Measurements from ENCODE around the gene SPRYD7. TPM values are rescaled to one million over a fixed set of nuclear protein-coding genes. Genes with fewer than 3 reads are reported as not detected.

The SPRYD7 gene
- total RNA-seq, 2 experiments from 2014 or later, result 4.8 to 4.9 TPM

DNA sequence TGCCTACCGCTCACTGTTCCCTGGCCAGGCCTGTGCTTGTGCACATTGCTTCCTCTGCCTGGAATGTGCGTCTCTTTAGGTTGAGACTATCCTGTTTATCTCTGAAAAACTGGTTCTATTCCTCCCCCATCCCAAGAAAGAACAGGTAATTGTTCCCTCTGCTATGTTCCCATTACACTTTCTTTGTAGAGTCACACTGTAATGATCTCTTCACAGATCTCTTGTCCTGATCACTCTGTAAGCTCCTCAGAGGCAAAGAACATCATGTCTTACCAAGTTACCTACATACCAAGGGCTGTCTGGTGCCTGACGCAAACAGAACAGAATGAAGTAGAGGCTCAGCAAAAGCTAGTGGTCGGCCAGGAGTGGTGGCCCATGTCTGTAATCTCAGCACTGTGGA is 40.3 kb downstream of the SPRYD7 start:
- intact Hi-C loops (cut with DNase I, micrococcal nuclease), result no loop called here
- H3K36me3 Mint-ChIP-seq (ENCODE audit: low read depth), result no peaks in the 10 kb centered on the region
- CTCF ChIA-PET, result interaction anchor here (0.8 kb wide), 1 partner anchor 824 kb away, joined by 4 read pairs; no protein-coding TSS in a partner anchor
- no peak overlapping the region for H3K4me3 Mint-ChIP-seq
- H3K9me3 Mint-ChIP-seq (ENCODE audit: low read depth), result peaks cover 2% of the 10 kb centered on the region
- H3K27me3 Mint-ChIP-seq, result no peaks in the 10 kb centered on the region
- DNase-seq (no peak), ATAC-seq (no peak)
- POLR2A ChIA-PET, result no interaction called here
- no peak overlapping the region for H3K27ac Mint-ChIP-seq
- no peaks in the 10 kb centered on the region for H3K4me1 Mint-ChIP-seq

DNA sequence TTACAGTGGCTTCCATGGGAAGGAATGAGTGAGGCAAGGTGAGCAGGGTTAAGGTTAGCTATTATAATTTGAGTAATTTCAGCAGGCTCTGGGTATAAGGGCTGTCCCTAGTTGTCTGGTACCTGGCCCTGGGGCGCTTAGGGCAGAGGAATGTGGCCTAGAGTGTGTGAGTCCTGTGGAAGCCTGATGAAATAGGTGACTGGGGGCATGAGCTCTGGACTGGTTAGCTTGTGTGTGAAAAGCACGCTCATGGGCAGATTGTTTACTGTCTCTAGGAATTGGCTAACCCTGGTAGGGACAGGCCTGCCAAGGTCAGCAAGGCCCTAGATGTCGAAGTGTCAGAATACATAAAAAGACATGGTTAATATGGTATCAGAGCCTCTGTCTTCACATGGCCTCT is 42.5 kb downstream of the SPRYD7 start:
- H3K27ac Mint-ChIP-seq, result no peak overlapping the region
- ChIA-PET POLR2A (no interaction called here), CTCF (interaction anchor here (0.7 to 0.8 kb wide), 2 partner anchors 211 to 638 kb away, joined by 3 read pairs; no protein-coding TSS in a partner anchor)
- H3K36me3 Mint-ChIP-seq (ENCODE audit: low read depth), result no peaks in the 10 kb centered on the region
- intact Hi-C loops (cut with DNase I, micrococcal nuclease), result no loop called here
- no peaks in the 10 kb centered on the region for H3K27me3 Mint-ChIP-seq
- ATAC-seq, result no peak
- DNase-seq, result no peak
- no peak overlapping the region for H3K4me3 Mint-ChIP-seq
- H3K9me3 Mint-ChIP-seq (ENCODE audit: low read depth), result peaks cover 4% of the 10 kb centered on the region
- no peaks in the 10 kb centered on the region for H3K4me1 Mint-ChIP-seq

DNA sequence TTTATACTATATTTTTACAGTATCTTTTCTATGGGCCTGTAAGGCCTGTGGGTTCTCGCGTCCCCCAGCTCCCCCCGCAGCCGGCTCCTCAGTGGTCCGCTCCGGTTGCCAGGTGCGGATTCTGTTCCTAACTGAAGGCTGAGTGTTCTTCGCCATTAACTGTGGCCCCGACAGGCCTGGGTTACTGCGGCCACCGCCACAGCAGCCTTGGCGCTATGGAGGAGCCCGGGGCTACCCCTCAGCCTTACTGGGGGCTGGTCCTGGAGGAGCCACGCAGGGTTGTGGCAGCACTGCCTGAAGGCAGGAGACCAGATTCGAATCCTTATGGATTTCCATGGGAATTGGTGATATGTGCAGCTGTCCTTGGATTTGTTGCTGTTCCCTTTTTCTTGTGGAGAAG is 45.8 kb downstream of the SPRYD7 start:
- H3K27ac Mint-ChIP-seq, result no peak overlapping the region
- ChIA-PET CTCF (no interaction called here), POLR2A (no interaction called here)
- H3K27me3 Mint-ChIP-seq, result peaks cover under 1% of the 10 kb centered on the region
- H3K36me3 Mint-ChIP-seq (ENCODE audit: low read depth), result no peaks in the 10 kb centered on the region
- intact Hi-C loops (cut with DNase I, micrococcal nuclease), result no loop called here
- ATAC-seq (no peak), DNase-seq (no peak)
- H3K4me3 Mint-ChIP-seq, result no peak overlapping the region
- no peaks in the 10 kb centered on the region for H3K4me1 Mint-ChIP-seq
- peaks cover 4% of the 10 kb centered on the region for H3K9me3 Mint-ChIP-seq (ENCODE audit: low read depth)

DNA sequence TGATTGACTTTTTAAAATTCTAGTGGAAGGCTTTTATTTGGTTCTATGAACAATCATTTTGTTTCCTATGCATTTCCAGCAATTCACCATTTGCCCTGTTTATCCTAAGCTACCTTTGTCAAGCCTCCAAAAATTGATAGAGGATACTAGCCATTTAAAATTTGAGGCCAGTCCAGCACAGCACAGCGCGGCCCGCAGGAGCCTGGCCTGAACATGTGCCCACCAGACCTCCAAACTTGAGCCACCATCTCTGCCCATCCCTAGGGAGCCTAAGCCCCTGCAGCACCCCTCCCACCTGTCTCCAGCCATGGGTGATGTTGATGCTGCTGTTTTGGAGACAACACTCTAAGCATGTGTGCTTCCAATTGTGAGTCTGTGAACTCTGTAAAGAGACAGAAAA is 57.5 kb downstream of the SPRYD7 start:
- CTCF ChIA-PET, result no interaction called here
- POLR2A ChIA-PET, result no interaction called here
- intact Hi-C loops (cut with DNase I, micrococcal nuclease), result no loop called here
- H3K9me3 Mint-ChIP-seq (ENCODE audit: low read depth), result peaks cover 21% of the 10 kb centered on the region
- ATAC-seq (no peak), DNase-seq (no peak)
- H3K36me3 Mint-ChIP-seq (ENCODE audit: low read depth), result peaks cover 9% of the 10 kb centered on the region
- H3K4me1 Mint-ChIP-seq, result no peaks in the 10 kb centered on the region
- peaks cover 15% of the 10 kb centered on the region for H3K27me3 Mint-ChIP-seq
- no peak overlapping the region for H3K27ac Mint-ChIP-seq
- H3K4me3 Mint-ChIP-seq, result no peak overlapping the region

DNA sequence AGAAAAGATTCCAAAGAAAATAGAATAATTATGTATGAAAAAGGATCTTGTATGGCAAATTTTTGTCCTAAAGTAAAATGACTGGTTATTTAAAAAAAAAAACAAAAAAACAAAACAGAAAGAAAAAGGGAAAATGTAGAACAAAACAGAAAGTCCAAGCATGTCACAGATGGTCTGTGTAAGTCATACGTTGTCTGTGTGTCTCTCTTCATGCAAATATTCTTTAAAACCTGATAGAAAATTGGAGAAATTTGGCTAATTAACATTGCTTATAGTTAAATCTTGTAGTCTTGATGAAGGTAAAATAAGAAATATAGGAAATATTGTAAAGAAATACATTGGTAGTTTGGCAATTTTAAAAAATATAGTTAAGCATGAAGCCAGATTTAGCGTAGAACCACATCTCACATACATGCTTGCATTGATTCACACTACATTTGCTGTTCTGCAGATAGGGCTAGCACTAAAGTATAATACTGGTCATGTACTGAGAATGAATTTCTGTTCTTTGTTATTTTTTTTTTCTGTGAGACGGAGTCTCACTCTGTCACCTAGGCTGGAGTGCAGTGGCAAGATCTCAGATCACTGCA is 58.4 kb downstream of the SPRYD7 start:
- peaks cover 9% of the 10 kb centered on the region for H3K36me3 Mint-ChIP-seq (ENCODE audit: low read depth)
- intact Hi-C loops (cut with DNase I, micrococcal nuclease), result no loop called here
- no peaks in the 10 kb centered on the region for H3K4me1 Mint-ChIP-seq
- peaks cover 21% of the 10 kb centered on the region for H3K9me3 Mint-ChIP-seq (ENCODE audit: low read depth)
- ATAC-seq, result no peak
- no peak overlapping the region for H3K4me3 Mint-ChIP-seq
- POLR2A ChIA-PET, result no interaction called here
- H3K27me3 Mint-ChIP-seq, result peaks cover 11% of the 10 kb centered on the region
- no peak for DNase-seq
- H3K27ac Mint-ChIP-seq, result no peak overlapping the region
- CTCF ChIA-PET, result no interaction called here

DNA sequence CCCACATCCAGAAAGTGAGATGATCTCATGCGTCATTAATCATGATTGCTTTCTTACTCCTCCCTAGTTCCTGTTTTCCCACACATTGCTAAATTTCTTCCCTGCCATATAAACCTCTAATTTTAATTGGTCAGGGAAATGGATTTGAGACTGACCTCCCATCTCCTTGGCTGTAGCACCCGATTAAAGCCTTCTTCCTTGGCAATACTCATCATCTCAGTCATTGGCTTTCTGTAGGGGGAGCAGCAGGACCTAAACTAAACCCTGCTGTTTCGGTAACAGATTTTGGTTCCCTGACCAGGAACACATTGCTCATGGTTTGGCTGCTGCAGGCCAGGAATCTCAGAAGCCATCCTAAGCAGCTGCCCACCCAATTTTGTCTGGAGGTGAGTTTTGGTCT is 61.7 kb downstream of the SPRYD7 start:
- H3K4me3 Mint-ChIP-seq, result no peak overlapping the region
- intact Hi-C loops (cut with DNase I, micrococcal nuclease), result no loop called here
- no peak for ATAC-seq
- ChIA-PET POLR2A (no interaction called here), CTCF (no interaction called here)
- DNase-seq, result no peak
- H3K27me3 Mint-ChIP-seq, result no peaks in the 10 kb centered on the region
- H3K36me3 Mint-ChIP-seq (ENCODE audit: low read depth), result peaks cover 9% of the 10 kb centered on the region
- H3K9me3 Mint-ChIP-seq (ENCODE audit: low read depth), result peaks cover 21% of the 10 kb centered on the region
- no peaks in the 10 kb centered on the region for H3K4me1 Mint-ChIP-seq
- no peak overlapping the region for H3K27ac Mint-ChIP-seq

DNA sequence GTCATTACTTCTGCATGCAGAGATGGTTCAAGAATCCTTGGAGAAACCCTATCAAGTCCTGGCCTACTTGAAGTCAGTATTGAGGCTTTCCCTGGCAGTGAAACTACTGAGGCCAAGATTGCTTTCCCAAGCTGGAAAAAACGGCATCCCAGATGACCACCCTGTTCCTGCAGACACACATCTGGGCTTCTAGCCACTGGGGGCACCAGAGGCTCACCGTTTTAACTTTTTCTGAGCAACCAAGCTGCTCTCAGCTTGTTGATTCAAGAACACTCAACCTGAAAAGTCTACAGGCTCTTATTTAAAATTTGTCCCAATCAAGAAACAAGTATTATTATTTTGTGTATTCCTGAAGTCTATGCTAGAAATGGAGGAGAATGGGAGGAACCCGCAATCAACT is 66.6 kb downstream of the SPRYD7 start:
- Mint-ChIP-seq H3K27ac (no peak overlapping the region), H3K4me3 (no peak overlapping the region), H3K36me3 (ENCODE audit: low read depth) (peaks cover 2% of the 10 kb centered on the region), H3K4me1 (no peaks in the 10 kb centered on the region), H3K27me3 (no peaks in the 10 kb centered on the region), H3K9me3 (ENCODE audit: low read depth) (peaks cover 3% of the 10 kb centered on the region)
- DNase-seq (peak; percentile 6), ATAC-seq (no peak)
- ChIA-PET CTCF (interaction anchor here (0.7 kb wide), 1 partner anchor 449 kb away, joined by 3 read pairs; no protein-coding TSS in a partner anchor), POLR2A (no interaction called here)
- intact Hi-C loops (cut with DNase I, micrococcal nuclease), result no loop called here

DNA sequence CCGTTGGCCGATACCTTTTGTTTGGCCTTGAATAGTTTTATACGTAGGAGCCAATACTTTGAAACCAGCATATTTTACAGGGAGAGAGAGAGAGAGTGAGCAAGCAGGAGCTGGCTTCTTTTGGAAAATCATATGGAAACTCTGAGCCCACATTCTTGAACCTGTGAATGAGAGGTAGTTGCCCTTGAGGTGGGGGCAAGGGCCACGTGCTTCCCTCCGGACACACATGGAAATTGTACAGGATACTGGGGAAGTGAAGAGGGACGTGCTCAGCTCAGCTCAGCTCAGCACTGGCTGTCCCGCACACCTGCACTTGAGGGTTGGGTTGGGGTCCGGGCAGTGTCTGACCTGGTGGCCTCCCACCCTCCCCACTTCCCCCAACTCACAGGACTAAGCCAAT is 68.3 kb downstream of the SPRYD7 start:
- H3K27ac Mint-ChIP-seq, result no peak overlapping the region
- H3K9me3 Mint-ChIP-seq (ENCODE audit: low read depth), result no peaks in the 10 kb centered on the region
- ATAC-seq (no peak), DNase-seq (no peak)
- H3K4me3 Mint-ChIP-seq, result no peak overlapping the region
- H3K27me3 Mint-ChIP-seq, result no peaks in the 10 kb centered on the region
- CTCF ChIA-PET, result no interaction called here
- intact Hi-C loops (cut with DNase I, micrococcal nuclease), result no loop called here
- POLR2A ChIA-PET, result no interaction called here
- no peaks in the 10 kb centered on the region for H3K4me1 Mint-ChIP-seq
- H3K36me3 Mint-ChIP-seq (ENCODE audit: low read depth), result no peaks in the 10 kb centered on the region

DNA sequence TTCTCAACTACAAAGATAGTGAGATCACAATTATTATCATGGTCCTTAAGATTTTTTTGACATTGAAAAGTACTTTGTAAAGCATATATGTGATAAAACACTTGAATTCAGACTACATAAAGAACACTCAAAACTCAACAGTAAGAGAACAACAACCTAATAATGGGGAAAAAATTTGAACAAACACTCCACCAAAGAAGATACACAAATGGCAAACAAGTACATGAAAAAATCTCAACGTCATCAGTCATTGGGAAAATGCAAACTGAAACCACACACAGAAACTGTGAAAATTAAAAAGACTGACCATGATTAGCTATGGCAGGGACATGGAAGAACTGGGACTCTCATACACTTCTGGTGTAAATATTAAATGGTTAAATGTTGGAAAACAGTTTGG is 70.9 kb downstream of the SPRYD7 start:
- ATAC-seq, result no peak
- H3K27ac Mint-ChIP-seq, result no peak overlapping the region
- no peaks in the 10 kb centered on the region for H3K4me1 Mint-ChIP-seq
- ChIA-PET CTCF (interaction anchor here (1.2 kb wide), 1 partner anchor 11 kb away, joined by 3 read pairs; no protein-coding TSS in a partner anchor), POLR2A (no interaction called here)
- no peaks in the 10 kb centered on the region for H3K36me3 Mint-ChIP-seq (ENCODE audit: low read depth)
- no peak overlapping the region for H3K4me3 Mint-ChIP-seq
- H3K9me3 Mint-ChIP-seq (ENCODE audit: low read depth), result no peaks in the 10 kb centered on the region
- intact Hi-C loops (cut with DNase I, micrococcal nuclease), result no loop called here
- peaks cover 2% of the 10 kb centered on the region for H3K27me3 Mint-ChIP-seq
- no peak for DNase-seq

DNA sequence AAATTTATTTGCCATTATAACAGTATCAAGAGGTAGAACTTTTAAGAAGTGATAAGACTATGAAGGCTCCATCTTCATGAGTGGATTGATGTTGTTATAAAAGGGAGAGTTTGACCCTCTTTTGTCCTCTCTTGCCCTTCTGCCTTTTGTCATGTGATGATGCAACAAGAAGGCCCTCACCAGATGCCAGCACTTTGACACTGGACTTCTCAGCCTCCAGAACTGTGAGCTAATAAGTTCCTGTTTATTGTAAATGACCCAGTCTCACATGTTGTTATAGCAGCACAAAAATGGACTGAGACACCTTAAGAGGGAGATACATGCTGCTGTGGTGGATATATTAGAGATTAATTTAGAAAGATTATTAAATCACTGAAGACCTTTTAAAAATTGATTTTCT is 71.6 kb downstream of the SPRYD7 start:
- ChIA-PET CTCF (interaction anchor here (0.6 to 1.2 kb wide), 3 partner anchors 10 to 919 kb away, joined by 3 read pairs; partner anchors contain the start of gene SPRYD7), POLR2A (no interaction called here)
- Mint-ChIP-seq H3K9me3 (ENCODE audit: low read depth) (no peaks in the 10 kb centered on the region), H3K27me3 (peaks cover 2% of the 10 kb centered on the region), H3K36me3 (ENCODE audit: low read depth) (no peaks in the 10 kb centered on the region), H3K27ac (no peak overlapping the region), H3K4me3 (no peak overlapping the region), H3K4me1 (no peaks in the 10 kb centered on the region)
- ATAC-seq (no peak), DNase-seq (no peak)
- intact Hi-C loops (cut with DNase I, micrococcal nuclease), result no loop called here

Other genes starting within 250 kb of the SPRYD7 start
- gene EBPL, start 244.9 kb downstream of the SPRYD7 start, total RNA-seq, result 10 to 100 TPM; 40.7 to 55.8 TPM
- gene KPNA3, start 143.7 kb downstream of the SPRYD7 start, total RNA-seq, result 10 to 100 TPM; 51.7 to 58.0 TPM
- 10 to 100 TPM; 10.6 to 12.9 TPM for gene TRIM13, start 60.7 kb upstream of the SPRYD7 start, total RNA-seq
- gene KCNRG, start 79.1 kb upstream of the SPRYD7 start, total RNA-seq, result under 1 TPM; 0.11 to 0.12 TPM

Data from activated CD4-positive, alpha-beta T cell treated with anti-CD3 and anti-CD28 coated beads for 36 hours (primary cell).